ENCODE measurements around the gene FMO1. TPM values are rescaled to one million over a fixed set of nuclear protein-coding genes. Genes with fewer than 3 reads are reported as not detected.

The FMO1 gene
- total RNA-seq, 4 donors from 2014 or later, result 13.2 to 59.9 (median 36.2) TPM

DNA sequence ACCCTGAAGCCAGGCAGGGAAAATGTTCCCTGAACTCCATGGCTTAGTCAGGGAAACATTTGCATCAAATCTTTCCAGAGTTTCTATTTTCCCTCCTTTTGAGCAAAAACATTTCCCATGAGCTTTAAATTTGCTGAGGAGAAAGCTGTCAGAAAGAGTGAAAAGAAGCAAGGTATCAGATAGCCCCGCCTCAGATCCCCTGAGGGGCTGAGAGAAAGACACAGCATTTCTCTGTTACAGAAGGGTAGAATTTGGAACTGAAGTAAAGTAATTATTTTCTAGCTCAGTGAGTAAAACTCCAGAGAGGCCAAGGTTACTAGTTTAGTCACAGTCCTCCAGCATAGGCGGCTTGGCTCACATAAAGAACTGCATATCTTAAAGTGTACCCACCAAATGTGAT lies 10.6 kb downstream of the FMO1 start:
- Histone ChIP-seq H3K9me3 (no peaks in the 10 kb centered on the region), H3K36me3 (no peaks in the 10 kb centered on the region), H3K27me3 (no peaks in the 10 kb centered on the region), H3K4me1 (peaks cover 0 to 35% (median 1%) of the 10 kb centered on the region in 4 donors), H3K27ac (no peak overlapping the region), H3K4me3 (no peak overlapping the region)
- TF ChIP-seq POLR2A (IDR thresholded peaks at IDR 0.05), result no peak
- TF ChIP-seq, protein P1, sequence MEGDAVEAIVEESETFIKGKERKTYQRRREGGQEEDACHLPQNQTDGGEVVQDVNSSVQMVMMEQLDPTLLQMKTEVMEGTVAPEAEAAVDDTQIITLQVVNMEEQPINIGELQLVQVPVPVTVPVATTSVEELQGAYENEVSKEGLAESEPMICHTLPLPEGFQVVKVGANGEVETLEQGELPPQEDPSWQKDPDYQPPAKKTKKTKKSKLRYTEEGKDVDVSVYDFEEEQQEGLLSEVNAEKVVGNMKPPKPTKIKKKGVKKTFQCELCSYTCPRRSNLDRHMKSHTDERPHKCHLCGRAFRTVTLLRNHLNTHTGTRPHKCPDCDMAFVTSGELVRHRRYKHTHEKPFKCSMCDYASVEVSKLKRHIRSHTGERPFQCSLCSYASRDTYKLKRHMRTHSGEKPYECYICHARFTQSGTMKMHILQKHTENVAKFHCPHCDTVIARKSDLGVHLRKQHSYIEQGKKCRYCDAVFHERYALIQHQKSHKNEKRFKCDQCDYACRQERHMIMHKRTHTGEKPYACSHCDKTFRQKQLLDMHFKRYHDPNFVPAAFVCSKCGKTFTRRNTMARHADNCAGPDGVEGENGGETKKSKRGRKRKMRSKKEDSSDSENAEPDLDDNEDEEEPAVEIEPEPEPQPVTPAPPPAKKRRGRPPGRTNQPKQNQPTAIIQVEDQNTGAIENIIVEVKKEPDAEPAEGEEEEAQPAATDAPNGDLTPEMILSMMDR (IDR thresholded peaks at IDR 0.05), result no peak
- no peak for DNase-seq

DNA sequence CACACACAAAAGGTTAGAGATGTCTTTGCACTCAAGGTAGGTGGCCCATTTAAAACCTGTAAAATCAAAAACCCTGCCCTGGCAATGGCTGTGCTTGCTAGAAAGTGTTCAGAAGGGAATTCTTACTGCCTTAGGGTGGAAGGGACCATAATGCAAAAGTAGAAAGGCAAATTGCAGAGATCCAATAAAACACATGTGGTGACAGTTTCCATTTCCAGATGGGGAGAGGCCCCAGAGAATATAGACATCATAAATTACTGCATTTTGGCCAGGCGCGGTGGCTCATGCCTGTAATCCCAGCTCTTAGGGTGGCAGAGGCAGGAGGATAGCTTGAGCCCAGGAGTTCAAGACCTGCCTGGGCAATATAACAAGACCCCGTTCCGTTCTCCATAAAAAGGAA lies 13.0 kb downstream of the FMO1 start:
- Histone ChIP-seq H3K9me3 (no peaks in the 10 kb centered on the region), H3K27ac (no peak overlapping the region), H3K36me3 (no peaks in the 10 kb centered on the region), H3K27me3 (no peaks in the 10 kb centered on the region), H3K4me3 (no peak overlapping the region), H3K4me1 (peaks cover 0 to 17% (median 0%) of the 10 kb centered on the region in 4 donors)
- no peak for DNase-seq
- TF ChIP-seq POLR2A (IDR thresholded peaks at IDR 0.05), result no peak
- TF ChIP-seq, protein P1 (IDR thresholded peaks at IDR 0.05), result no peak

DNA sequence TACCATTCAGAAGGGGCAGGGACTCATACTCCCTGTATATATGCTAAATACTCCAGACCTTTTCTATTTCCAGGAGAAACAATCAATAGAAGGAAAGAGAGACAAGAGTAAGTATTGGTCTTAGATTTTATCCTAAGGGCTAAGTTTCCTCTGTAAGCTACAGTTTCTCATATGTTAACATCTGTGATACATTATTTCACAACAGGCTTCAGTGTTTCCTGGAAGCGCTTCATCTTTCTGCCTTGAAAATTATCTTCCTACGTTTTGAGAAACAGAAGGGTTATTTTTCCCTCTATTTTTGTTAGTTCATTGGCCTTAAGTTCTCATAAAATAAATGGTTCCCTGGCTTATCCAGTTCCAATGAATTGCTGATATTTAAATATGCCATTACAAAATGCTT lies 15.6 kb downstream of the FMO1 start:
- Histone ChIP-seq H3K4me3 (no peak overlapping the region), H3K36me3 (no peaks in the 10 kb centered on the region), H3K27me3 (no peaks in the 10 kb centered on the region), H3K4me1 (no peaks in the 10 kb centered on the region), H3K9me3 (no peaks in the 10 kb centered on the region), H3K27ac (no peak overlapping the region)
- DNase-seq, result no peak
- no peak for TF ChIP-seq POLR2A (IDR thresholded peaks at IDR 0.05)
- TF ChIP-seq, protein P1 (IDR thresholded peaks at IDR 0.05), result no peak

DNA sequence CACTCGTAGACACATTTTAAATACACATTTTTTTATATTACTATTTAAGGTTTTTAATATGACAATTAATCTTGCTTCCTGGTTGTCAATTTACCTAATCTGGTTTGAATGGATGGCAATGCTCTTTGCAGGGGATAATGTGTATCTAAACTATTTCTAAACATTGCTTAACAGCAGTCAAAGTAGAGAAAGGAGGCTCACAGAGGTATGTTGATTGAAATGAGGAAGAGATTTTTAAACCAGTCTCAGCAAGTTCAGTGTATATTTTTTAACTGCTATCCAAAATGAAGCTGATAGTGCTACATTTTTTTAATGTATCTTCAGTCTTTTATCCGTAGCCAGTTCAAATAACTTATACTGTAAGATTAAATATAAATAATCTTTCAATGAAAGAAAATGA lies 17.4 kb downstream of the FMO1 start:
- no peaks in the 10 kb centered on the region for H3K9me3 ChIP-seq
- H3K27me3 ChIP-seq, result no peaks in the 10 kb centered on the region
- no peak for DNase-seq
- H3K4me3 ChIP-seq, result no peak overlapping the region
- no peak for TF ChIP-seq POLR2A (IDR thresholded peaks at IDR 0.05)
- TF ChIP-seq, protein P1 (IDR thresholded peaks at IDR 0.05), result no peak
- no peaks in the 10 kb centered on the region for H3K4me1 ChIP-seq
- H3K27ac ChIP-seq, result no peak overlapping the region
- H3K36me3 ChIP-seq, result no peaks in the 10 kb centered on the region

DNA sequence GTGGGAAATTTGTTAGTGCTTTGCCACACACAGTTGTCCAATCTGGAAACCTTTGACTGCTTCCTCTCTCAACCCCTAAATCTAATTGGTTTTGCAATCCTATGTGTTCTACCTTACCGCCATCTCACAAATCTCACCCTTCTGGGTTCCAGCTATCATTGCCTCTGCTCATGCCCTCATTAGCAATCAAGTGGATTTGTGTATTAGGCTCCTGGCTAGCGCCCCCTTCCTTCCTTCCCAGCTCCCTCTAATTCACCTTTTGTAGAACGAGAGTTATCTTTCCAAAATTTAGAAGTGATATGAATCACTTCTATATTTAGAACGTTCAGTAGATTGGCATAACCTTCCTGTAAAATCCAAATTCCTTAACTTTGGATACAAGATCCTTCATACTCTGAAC lies 18.6 kb downstream of the FMO1 start:
- Histone ChIP-seq H3K36me3 (no peaks in the 10 kb centered on the region), H3K4me3 (no peak overlapping the region), H3K27me3 (no peaks in the 10 kb centered on the region), H3K27ac (no peak overlapping the region), H3K4me1 (no peaks in the 10 kb centered on the region), H3K9me3 (no peaks in the 10 kb centered on the region)
- TF ChIP-seq, protein P1 (IDR thresholded peaks at IDR 0.05), result no peak
- TF ChIP-seq POLR2A (IDR thresholded peaks at IDR 0.05), result no peak
- no peak for DNase-seq

DNA sequence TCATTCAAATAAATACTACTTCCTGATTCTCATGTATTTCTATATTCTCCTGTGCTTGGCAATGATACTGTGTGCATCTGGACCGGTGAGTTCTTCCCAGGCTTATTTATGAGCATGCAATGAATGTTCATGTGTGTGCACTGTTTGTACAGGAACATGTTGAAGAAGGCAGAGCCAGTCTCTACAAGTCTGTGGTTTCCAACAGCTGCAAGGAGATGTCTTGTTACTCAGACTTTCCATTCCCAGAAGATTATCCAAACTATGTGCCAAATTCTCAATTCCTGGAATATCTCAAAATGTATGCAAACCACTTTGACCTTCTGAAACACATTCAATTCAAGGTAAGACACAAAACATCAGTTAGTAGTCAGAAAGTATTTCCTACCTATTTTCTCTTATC lies 19.1 kb downstream of the FMO1 start:
- no peaks in the 10 kb centered on the region for H3K4me1 ChIP-seq
- no peaks in the 10 kb centered on the region for H3K36me3 ChIP-seq
- no peak overlapping the region for H3K27ac ChIP-seq
- no peak overlapping the region for H3K4me3 ChIP-seq
- no peaks in the 10 kb centered on the region for H3K27me3 ChIP-seq
- TF ChIP-seq, protein P1 (IDR thresholded peaks at IDR 0.05), result no peak
- no peak for TF ChIP-seq POLR2A (IDR thresholded peaks at IDR 0.05)
- DNase-seq, result no peak
- no peaks in the 10 kb centered on the region for H3K9me3 ChIP-seq

Data from Peyer's patch (tissue), 4 donors.